Breast epithelium (tissue), 3 donors: ENCODE data around the gene INTS3.

Experiments
- CTCF ChIP-seq, 3 donors: fragments of 450-650 bp; IDR thresholded peaks; one replicate each; pipeline ENCODE4 v1.5.1; 2016 to 2017; ENCODE audit warnings: antibody characterized with exemption in 3 of 3, mild to moderate bottlenecking in 3 of 3, moderate library complexity in 3 of 3
- POLR2A ChIP-seq: fragments of 450-650 bp; IDR thresholded peaks from one replicate; pipeline ENCODE4 v1.6.1; 2016; ENCODE audit warnings: antibody characterized with exemption, mild to moderate bottlenecking, moderate library complexity

- TF ChIP-seq POLR2A (no peak), CTCF (IDR thresholded peaks at IDR 0.05) (no peak)
Observed at GRCh38 chr1:153794624-153795329, 66.9 kb downstream of the INTS3 start.
